ES-I3 (cell line): ENCODE measurements around the gene CPT1A.

ENCODE experiments used
- H3K36me3 ChIP-seq: 2 replicates; pipeline ENCODE4 v1.6.1; 2013; ENCODE audit warnings: mild to moderate bottlenecking, low read length, control low read depth, moderate library complexity; ENCODE audit not compliant: insufficient read depth
- H3K4me1 ChIP-seq: 2 replicates; pipeline ENCODE4 v1.6.1; 2013; ENCODE audit warnings: mild to moderate bottlenecking, control low read depth, low read length; ENCODE audit not compliant: insufficient read depth
- H3K9ac ChIP-seq: 2 replicates; pipeline ENCODE4 v1.6.1; 2013; ENCODE audit warnings: low read depth, mild to moderate bottlenecking, low read length, moderate library complexity
- H3K9me3 ChIP-seq: 2 replicates; pipeline ENCODE4 v1.6.1; 2013; ENCODE audit warnings: mild to moderate bottlenecking, low read length, moderate library complexity; ENCODE audit not compliant: control insufficient read depth, insufficient read depth

The CPT1A gene

DNA sequence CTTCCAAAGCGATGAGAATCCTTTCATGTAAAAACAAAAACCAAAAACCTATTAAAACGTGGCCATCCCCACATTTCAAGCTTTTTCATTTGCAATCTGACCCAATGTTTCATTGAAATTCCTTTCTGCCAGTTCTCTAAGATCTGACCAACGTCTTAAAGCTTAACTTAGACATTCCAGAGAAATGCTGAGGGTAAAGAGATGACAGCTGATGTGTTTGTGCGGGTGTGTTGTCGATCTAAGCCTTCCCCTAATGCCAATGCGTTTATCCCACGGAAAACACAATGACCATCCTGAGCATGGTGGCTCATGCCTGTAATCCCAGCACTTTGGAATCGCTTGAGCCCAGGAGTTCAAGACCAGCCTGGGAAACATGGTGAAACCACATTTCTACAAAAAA lies 84.0 kb downstream of the CPT1A start:
- H3K4me1 ChIP-seq = no peaks in the 10 kb centered on the region
- no peaks in the 10 kb centered on the region for H3K9me3 ChIP-seq
- H3K9ac ChIP-seq = no peak overlapping the region
- peaks cover 6% of the 10 kb centered on the region; the same call in 1 of the 2 replicates for H3K36me3 ChIP-seq

- H3K4me1 ChIP-seq = no peaks in the 10 kb centered on the region
- H3K9ac ChIP-seq = no peak overlapping the region
- H3K9me3 ChIP-seq = no peaks in the 10 kb centered on the region
- peaks cover 4% of the 10 kb centered on the region; the same call in 1 of the 2 replicates for H3K36me3 ChIP-seq
Observed at GRCh38 chr11:68756171-68756766, 85.4 kb downstream of the CPT1A start.

DNA sequence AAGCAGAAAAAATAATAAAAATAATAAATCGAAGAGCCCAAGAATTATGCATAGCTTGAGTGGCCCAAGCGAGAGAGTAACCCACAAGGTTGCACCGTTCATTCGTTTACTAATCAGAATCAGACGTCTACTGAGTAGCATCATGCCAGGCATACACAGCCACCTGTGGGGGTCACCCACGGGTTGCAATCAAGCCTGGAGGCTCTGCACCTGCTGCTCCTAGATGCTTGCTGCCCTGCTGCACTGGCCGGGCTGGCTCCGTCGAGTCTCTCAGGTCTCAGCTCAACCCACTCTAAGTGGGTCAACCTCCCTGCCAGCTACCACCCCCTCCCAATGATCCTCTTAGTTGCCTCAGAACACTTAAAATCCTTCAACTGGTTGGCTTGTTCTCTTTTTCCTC lies 88.4 kb downstream of the CPT1A start:
- Histone ChIP-seq H3K36me3 (no peaks in the 10 kb centered on the region), H3K9me3 (no peaks in the 10 kb centered on the region), H3K4me1 (peaks cover 7% of the 10 kb centered on the region; the same call in 1 of the 2 replicates), H3K9ac (no peak overlapping the region)

GRCh38 chr11:68751331-68751856 lies 90.3 kb downstream of the CPT1A start, which contains the start of gene TESMIN:
TSS of gene TESMIN (minus strand) at chr11:68751520. CDS start at chr11:68750660, 860 bp downstream.
- peaks cover 7% of the 10 kb centered on the region for H3K36me3 ChIP-seq
- H3K4me1 ChIP-seq = peaks cover 15% of the 10 kb centered on the region; the same call in 1 of the 2 replicates
- H3K9ac ChIP-seq = peak within 1 kb of the TSS; percentile 46
- H3K9me3 ChIP-seq = no peaks in the 10 kb centered on the region

GRCh38 chr11:68751004-68751325 lies 90.8 kb downstream of the CPT1A start:
- Histone ChIP-seq H3K9me3 (no peaks in the 10 kb centered on the region), H3K36me3 (peaks cover 10% of the 10 kb centered on the region), H3K9ac (peak overlapping the region; percentile 43), H3K4me1 (peaks cover 15% of the 10 kb centered on the region; the same call in 1 of the 2 replicates)

GRCh38 chr11:68750195-68751003 lies 91.3 kb downstream of the CPT1A start:
- H3K9ac ChIP-seq = peak overlapping the region; percentile 46
- peaks cover 15% of the 10 kb centered on the region; the same call in 1 of the 2 replicates for H3K4me1 ChIP-seq
- no peaks in the 10 kb centered on the region for H3K9me3 ChIP-seq
- H3K36me3 ChIP-seq = peaks cover 14% of the 10 kb centered on the region

GRCh38 chr11:68749229-68750123 lies 92.2 kb downstream of the CPT1A start:
- peaks cover 21% of the 10 kb centered on the region for H3K36me3 ChIP-seq
- no peaks in the 10 kb centered on the region for H3K9me3 ChIP-seq
- peaks cover 15% of the 10 kb centered on the region; the same call in 1 of the 2 replicates for H3K4me1 ChIP-seq
- peak overlapping the region; percentile 46 for H3K9ac ChIP-seq

- peaks cover 31% of the 10 kb centered on the region for H3K36me3 ChIP-seq
- no peak overlapping the region for H3K9ac ChIP-seq
- peaks cover 15% of the 10 kb centered on the region; the same call in 1 of the 2 replicates for H3K4me1 ChIP-seq
- H3K9me3 ChIP-seq = no peaks in the 10 kb centered on the region
Observed at GRCh38 chr11:68748061-68748460, 93.7 kb downstream of the CPT1A start.

GRCh38 chr11:68743539-68743938 lies 98.2 kb downstream of the CPT1A start:
- H3K9ac ChIP-seq = no peak overlapping the region
- H3K4me1 ChIP-seq = peaks cover 27% of the 10 kb centered on the region
- H3K9me3 ChIP-seq = no peaks in the 10 kb centered on the region
- peaks cover 40% of the 10 kb centered on the region for H3K36me3 ChIP-seq

DNA sequence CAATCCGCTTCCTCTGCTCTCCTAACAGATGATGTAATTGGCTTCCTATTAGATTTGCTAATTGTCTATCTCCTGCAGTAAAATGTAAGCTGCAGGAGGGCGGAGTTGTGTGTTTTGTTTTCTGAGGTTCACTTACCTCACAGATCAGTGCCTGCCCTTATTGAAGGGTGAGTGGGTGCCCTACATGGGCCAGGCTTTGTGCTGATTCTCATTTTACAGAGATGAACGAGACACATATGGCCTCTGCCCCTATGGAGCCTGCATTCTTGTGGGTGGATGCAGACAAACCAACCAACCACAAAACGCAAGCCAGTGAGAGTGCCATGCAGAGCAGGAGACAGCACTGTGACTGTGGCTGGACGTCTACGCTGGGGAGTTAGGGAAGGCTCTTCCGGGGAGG lies 100.3 kb downstream of the CPT1A start:
- H3K36me3 ChIP-seq = peaks cover 34% of the 10 kb centered on the region
- H3K9ac ChIP-seq = no peak overlapping the region
- H3K4me1 ChIP-seq = peaks cover 20% of the 10 kb centered on the region
- no peaks in the 10 kb centered on the region for H3K9me3 ChIP-seq

DNA sequence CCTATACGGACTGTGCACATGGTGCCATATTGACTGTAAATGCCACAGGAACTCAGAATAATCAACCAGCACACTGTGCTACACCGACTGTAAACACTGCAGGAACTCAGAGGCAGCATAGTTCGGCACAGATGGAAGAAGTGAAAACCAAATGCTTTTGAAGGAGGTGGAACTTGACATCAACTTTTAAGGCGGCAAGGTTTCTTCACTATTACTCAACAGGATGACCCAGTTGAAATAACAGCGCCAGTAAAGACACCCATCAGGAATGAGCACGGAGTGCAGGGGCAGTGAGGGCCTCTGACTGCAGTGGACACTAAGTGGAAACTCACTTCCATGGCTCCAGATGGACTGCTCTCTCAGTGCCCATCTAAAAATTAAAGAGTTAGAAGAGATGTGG lies 106.1 kb downstream of the CPT1A start:
- H3K9ac ChIP-seq = no peak overlapping the region
- peaks cover 6% of the 10 kb centered on the region; the same call in 1 of the 2 replicates for H3K4me1 ChIP-seq
- no peaks in the 10 kb centered on the region for H3K9me3 ChIP-seq

DNA sequence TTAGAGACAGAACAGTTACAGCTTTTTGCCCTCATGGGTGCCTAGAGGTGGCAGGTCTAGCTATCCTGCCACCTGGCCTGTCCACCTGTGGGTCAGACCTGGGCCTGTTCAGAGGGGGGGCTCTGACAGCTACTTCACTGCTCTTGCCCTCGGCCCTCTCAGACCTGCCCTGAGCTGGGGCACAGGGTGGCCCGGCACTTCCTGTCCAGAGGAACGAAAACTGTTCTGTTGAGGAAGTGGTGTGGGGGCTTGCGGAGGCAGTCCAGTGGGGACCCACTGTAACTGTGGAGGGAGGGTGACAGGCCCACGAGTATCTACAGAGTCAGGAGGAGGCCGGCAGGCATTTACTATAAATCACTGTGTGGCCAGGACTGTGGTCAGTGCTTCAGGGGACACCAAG lies 106.6 kb downstream of the CPT1A start:
- Histone ChIP-seq H3K36me3 (peaks cover 5% of the 10 kb centered on the region; the same call in 1 of the 2 replicates), H3K4me1 (peaks cover 2% of the 10 kb centered on the region; the same call in 1 of the 2 replicates), H3K9me3 (no peaks in the 10 kb centered on the region), H3K9ac (no peak overlapping the region)

More for the DNA sequence above, 106.1 kb downstream of the CPT1A start:
- peaks cover 7% of the 10 kb centered on the region; the same call in 1 of the 2 replicates for H3K36me3 ChIP-seq

DNA sequence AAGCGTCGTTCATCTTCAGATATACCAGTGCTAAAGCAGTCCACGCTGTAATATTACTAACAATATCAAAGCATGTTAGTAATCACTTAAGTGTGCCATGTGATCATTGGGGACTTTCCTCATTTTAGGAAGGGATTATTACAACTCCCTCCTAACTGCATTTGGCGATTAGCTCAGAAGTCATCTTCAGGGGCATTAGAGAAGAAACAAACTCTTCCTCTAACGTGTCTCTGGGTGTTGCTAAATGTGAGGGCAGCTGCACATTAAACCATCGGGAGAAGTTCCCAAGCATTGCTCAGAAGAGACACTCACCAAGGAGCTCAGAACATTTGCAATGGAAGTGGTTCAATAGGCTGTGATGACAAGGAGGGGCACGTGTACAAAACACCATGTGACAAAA lies 107.6 kb downstream of the CPT1A start:
- Histone ChIP-seq H3K9ac (no peak overlapping the region), H3K36me3 (peaks cover 3% of the 10 kb centered on the region; the same call in 1 of the 2 replicates), H3K4me1 (peaks cover 4% of the 10 kb centered on the region; the same call in 1 of the 2 replicates), H3K9me3 (no peaks in the 10 kb centered on the region)

GRCh38 chr11:68727783-68728182 lies 113.9 kb downstream of the CPT1A start:
- no peaks in the 10 kb centered on the region for H3K36me3 ChIP-seq
- no peaks in the 10 kb centered on the region for H3K9me3 ChIP-seq
- H3K9ac ChIP-seq = no peak overlapping the region
- peaks cover 12% of the 10 kb centered on the region for H3K4me1 ChIP-seq
